ENCODE results near the gene ACVR2B.

GRCh38 chr3:38474928-38475605 lies 21.4 kb downstream of the ACVR2B start:
- TF ChIP-seq CTCF (IDR thresholded peaks at IDR 0.05; ENCODE audit: low read depth, low read length) (no peak), EZH2phosphoT487 (IDR thresholded peaks at IDR 0.05; ENCODE audit: low read depth) (no peak)
